GM13976 (cell line): ENCODE data around the gene PLCL2.

Experiments used
- DNase-seq: peaks from one replicate; pipeline ENCODE4 v3.0.0; 2012; ENCODE audit warnings: low spot score
- CTCF ChIP-seq: IDR thresholded peaks from 2 replicates; pipeline ENCODE4 v1.5.1; 2012; ENCODE audit warnings: borderline replicate concordance, mild to moderate bottlenecking; ENCODE audit not compliant: insufficient read depth; ENCODE audit errors: extremely low read depth, missing control alignments, control extremely low read depth
- in situ Hi-C: fragments of 300-500 bp; cut with MboI; formaldehyde crosslinking; loops from one replicate; pipeline ENCODE4 v1.12.0; 2022; ENCODE audit warnings: low sequenced_read_pairs, mixed read lengths, inconsistent platforms; ENCODE audit not compliant: unreplicated experiment

Gene PLCL2

GRCh38 chr3:16873872-16874271 is 10.9 kb upstream of the PLCL2 start:
- TF ChIP-seq CTCF, result no peak
- in situ Hi-C loops, result no loop called here
- DNase-seq, result no peak

- in situ Hi-C loops, result no loop called here
- no peak for TF ChIP-seq CTCF
- no peak for DNase-seq
Measured at GRCh38 chr3:16875876-16876550, 8.7 kb upstream of the PLCL2 start.

- in situ Hi-C loops, result no loop called here
- no peak for TF ChIP-seq CTCF
Measured at GRCh38 chr3:16877505-16877904, 7.2 kb upstream of the PLCL2 start.

GRCh38 chr3:16877911-16878310 is 6.8 kb upstream of the PLCL2 start:
- TF ChIP-seq CTCF, result no peak
- no peak for DNase-seq
- in situ Hi-C loops, result no loop called here

More at GRCh38 chr3:16877505-16877904, 7.2 kb upstream of the PLCL2 start:
- DNase-seq, result no peak

- TF ChIP-seq CTCF, result no peak
- in situ Hi-C loops, result no loop called here
- no peak for DNase-seq
Measured at GRCh38 chr3:16881896-16882630, 2.7 kb upstream of the PLCL2 start.

GRCh38 chr3:16883057-16883722 is 1.6 kb upstream of the PLCL2 start:
- no peak for DNase-seq
- TF ChIP-seq CTCF, result no peak
- in situ Hi-C loops, result no loop called here
